Astrocyte (in vitro differentiated cells and primary cell): Measurements from ENCODE around the gene TSEN54. TPM values are rescaled to one million over a fixed set of nuclear protein-coding genes. Genes with fewer than 3 reads are reported as not detected.
"Not testable (repeated sequence)": the region's sequence is repeated elsewhere in the genome, so short reads cannot be mapped to it uniquely, and the experiment has no call there.

Source experiments
- DNase-seq: peaks from one replicate; pipeline ENCODE4 v3.0.0-alpha.2; 2010; ENCODE audit warnings: low read depth
- FAIRE-seq: peaks from 2 replicates; lab custom pipeline; 2011; peaks lifted over from hg19 to GRCh38; lab: Jason Lieb, UNC
- H2AFZ ChIP-seq: 2 replicates; pipeline ENCODE4 v1.6.0; 2012; ENCODE audit warnings: low read depth, low read length, inconsistent platforms
- H3K27ac ChIP-seq: 2 replicates; pipeline ENCODE4 v1.5.1; 2011; ENCODE audit warnings: low read depth, low read length, inconsistent platforms
- H3K27me3 ChIP-seq: 2 replicates; pipeline ENCODE4 v1.6.0; 2011; ENCODE audit warnings: low read length, inconsistent platforms; ENCODE audit not compliant: insufficient read depth
- H3K36me3 ChIP-seq: 2 replicates; pipeline ENCODE4 v1.5.1; 2011; ENCODE audit warnings: low read length, inconsistent platforms; ENCODE audit not compliant: insufficient read depth
- H3K4me1 ChIP-seq: 2 replicates; pipeline ENCODE4 v1.5.1; 2011; ENCODE audit warnings: low read length, inconsistent platforms; ENCODE audit not compliant: insufficient read depth
- H3K4me2 ChIP-seq: 2 replicates; pipeline ENCODE4 v1.6.0; 2012; ENCODE audit warnings: low read length, inconsistent platforms
- H3K4me3 ChIP-seq: 2 replicates; pipeline ENCODE4 v1.5.1; 2011; ENCODE audit warnings: low read depth, mild to moderate bottlenecking, low read length, inconsistent platforms; ENCODE audit not compliant: insufficient read depth
- H3K79me2 ChIP-seq: 2 replicates; pipeline ENCODE4 v1.6.0; 2012; ENCODE audit warnings: mild to moderate bottlenecking, low read length, inconsistent platforms; ENCODE audit not compliant: insufficient read depth
- H3K9ac ChIP-seq: 2 replicates; pipeline ENCODE4 v1.6.0; 2012; ENCODE audit warnings: mild to moderate bottlenecking, low read length, inconsistent platforms
- H3K9me3 ChIP-seq: 2 replicates; pipeline ENCODE4 v1.5.1; 2012; ENCODE audit warnings: low read depth, mild to moderate bottlenecking, low read length, inconsistent platforms; ENCODE audit not compliant: insufficient read depth
- H4K20me1 ChIP-seq: 2 replicates; pipeline ENCODE4 v1.6.0; 2012; ENCODE audit warnings: low read length, inconsistent platforms; ENCODE audit not compliant: insufficient read depth
- H3K27ac Mint-ChIP-seq: one replicate; pipeline ENCODE4 v1.8.0; 2021; ENCODE audit warnings: mild to moderate bottlenecking, mixed read lengths; ENCODE audit not compliant: unreplicated experiment
- H3K27me3 Mint-ChIP-seq: one replicate; pipeline ENCODE4 v1.8.0; 2021; ENCODE audit warnings: low read depth, mixed read lengths; ENCODE audit not compliant: unreplicated experiment
- H3K36me3 Mint-ChIP-seq: one replicate; pipeline ENCODE4 v1.8.0; 2021; ENCODE audit warnings: low read depth, mixed read lengths; ENCODE audit not compliant: unreplicated experiment
- H3K4me1 Mint-ChIP-seq: one replicate; pipeline ENCODE4 v1.8.0; 2021; ENCODE audit warnings: low read depth, mixed read lengths; ENCODE audit not compliant: unreplicated experiment
- H3K4me3 Mint-ChIP-seq: one replicate; pipeline ENCODE4 v1.8.0; 2021; ENCODE audit warnings: mild to moderate bottlenecking, moderate library complexity, mixed read lengths; ENCODE audit not compliant: unreplicated experiment
- H3K9me3 Mint-ChIP-seq: one replicate; pipeline ENCODE4 v1.8.0; 2021; ENCODE audit warnings: mild to moderate bottlenecking, mixed read lengths; ENCODE audit not compliant: unreplicated experiment
- EZH2 ChIP-seq: IDR thresholded peaks from 2 replicates; pipeline ENCODE4 v1.6.1; 2012; ENCODE audit warnings: mild to moderate bottlenecking, low read length, inconsistent platforms; ENCODE audit not compliant: insufficient read depth
- total RNA-seq: library from RNA; stranded (reverse); gene quantifications from 2 replicates; pipeline ENCODE4 v1.2.1, GENCODE V29; 2021
- TF ChIP-seq, protein P1 (sequence below): IDR thresholded peaks from 2 replicates; pipeline ENCODE4 v1.5.1; 2011; ENCODE audit warnings: low read depth, mild to moderate bottlenecking, inconsistent platforms, low read length, moderate library complexity; ENCODE audit not compliant: insufficient read depth

TSEN54 gene
- total RNA-seq, 1 donor from 2014 or later: 16.5 TPM

DNA sequence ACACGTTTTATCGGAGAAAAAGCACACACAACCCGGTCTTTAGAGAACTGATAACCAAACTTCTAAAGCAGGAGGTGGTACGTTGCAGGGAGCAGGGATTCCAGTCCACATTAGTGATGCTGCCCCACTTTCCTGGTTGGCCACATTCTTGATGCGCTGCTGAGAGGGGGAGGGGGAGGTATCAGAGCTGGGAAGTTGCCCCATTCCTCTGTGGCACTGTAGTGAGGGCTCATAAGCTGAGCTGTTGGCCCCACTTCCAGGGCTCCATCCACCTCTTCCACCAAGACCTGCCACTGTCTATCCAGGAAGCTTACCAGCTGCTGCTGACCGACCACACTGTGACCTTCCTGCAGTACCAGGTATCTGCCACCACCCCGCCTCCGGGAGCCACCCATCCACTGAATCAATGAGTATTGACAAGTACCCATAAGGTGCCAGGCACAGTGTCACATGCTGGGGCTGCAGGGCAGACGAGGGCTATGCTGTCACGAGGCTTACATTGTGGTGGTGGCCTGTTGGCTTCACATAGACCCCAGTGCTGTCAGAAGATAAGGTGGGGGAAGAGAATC, 1.1 kb downstream of the TSEN54 start:
- Mint-ChIP-seq H3K36me3 (peaks cover 11% of the 10 kb centered on the region), H3K4me3 (peak overlapping the region; percentile 87), H3K27ac (no peak overlapping the region), H3K9me3 (peaks cover 4% of the 10 kb centered on the region), H3K4me1 (peaks cover 8% of the 10 kb centered on the region), H3K27me3 (no peaks in the 10 kb centered on the region)
- Histone ChIP-seq H3K27me3 (no peaks in the 10 kb centered on the region), H4K20me1 (peaks cover 38% of the 10 kb centered on the region), H3K4me3 (peak overlapping the region; percentile 70), H3K9ac (peak overlapping the region; percentile 70), H3K79me2 (peaks cover 28% of the 10 kb centered on the region), H3K36me3 (no peaks in the 10 kb centered on the region), H3K9me3 (no peaks in the 10 kb centered on the region), H3K4me2 (peak overlapping the region; percentile 100), H2AFZ (peak overlapping the region; percentile 86), H3K4me1 (peaks cover 24% of the 10 kb centered on the region), H3K27ac (no peak overlapping the region)
- FAIRE-seq (no peak), DNase-seq (no peak)
- TF ChIP-seq EZH2: no peak
- TF ChIP-seq, protein P1, sequence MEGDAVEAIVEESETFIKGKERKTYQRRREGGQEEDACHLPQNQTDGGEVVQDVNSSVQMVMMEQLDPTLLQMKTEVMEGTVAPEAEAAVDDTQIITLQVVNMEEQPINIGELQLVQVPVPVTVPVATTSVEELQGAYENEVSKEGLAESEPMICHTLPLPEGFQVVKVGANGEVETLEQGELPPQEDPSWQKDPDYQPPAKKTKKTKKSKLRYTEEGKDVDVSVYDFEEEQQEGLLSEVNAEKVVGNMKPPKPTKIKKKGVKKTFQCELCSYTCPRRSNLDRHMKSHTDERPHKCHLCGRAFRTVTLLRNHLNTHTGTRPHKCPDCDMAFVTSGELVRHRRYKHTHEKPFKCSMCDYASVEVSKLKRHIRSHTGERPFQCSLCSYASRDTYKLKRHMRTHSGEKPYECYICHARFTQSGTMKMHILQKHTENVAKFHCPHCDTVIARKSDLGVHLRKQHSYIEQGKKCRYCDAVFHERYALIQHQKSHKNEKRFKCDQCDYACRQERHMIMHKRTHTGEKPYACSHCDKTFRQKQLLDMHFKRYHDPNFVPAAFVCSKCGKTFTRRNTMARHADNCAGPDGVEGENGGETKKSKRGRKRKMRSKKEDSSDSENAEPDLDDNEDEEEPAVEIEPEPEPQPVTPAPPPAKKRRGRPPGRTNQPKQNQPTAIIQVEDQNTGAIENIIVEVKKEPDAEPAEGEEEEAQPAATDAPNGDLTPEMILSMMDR: no peak

DNA sequence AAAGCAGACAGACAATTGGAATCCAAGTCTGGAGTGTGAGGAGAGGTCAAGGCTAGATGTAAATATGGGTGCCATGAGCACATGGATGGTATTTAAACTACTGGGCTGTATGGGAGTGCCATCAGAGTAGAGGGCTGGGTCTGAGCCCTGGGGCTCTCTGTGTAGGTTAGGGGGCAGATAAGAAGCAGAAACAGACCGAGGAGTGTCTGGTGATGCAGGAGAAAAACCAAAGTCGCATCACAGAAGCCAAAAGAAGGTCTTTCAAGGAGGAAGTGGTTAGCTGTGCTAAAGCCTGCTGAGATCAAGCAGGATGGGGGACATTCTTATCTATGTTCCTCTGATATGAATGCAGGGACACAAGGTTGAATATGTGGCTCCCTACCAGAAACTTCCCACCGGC, 1.9 kb downstream of the TSEN54 start:
- no peak for TF ChIP-seq EZH2
- TF ChIP-seq, protein P1: no peak
- Histone ChIP-seq H3K9me3 (no peaks in the 10 kb centered on the region), H3K9ac (no peak overlapping the region), H3K27me3 (no peaks in the 10 kb centered on the region), H3K4me2 (peak overlapping the region; percentile 100), H3K36me3 (no peaks in the 10 kb centered on the region), H3K4me1 (peaks cover 23% of the 10 kb centered on the region), H3K79me2 (peaks cover 27% of the 10 kb centered on the region), H4K20me1 (peaks cover 31% of the 10 kb centered on the region), H3K4me3 (no peak overlapping the region), H3K27ac (no peak overlapping the region), H2AFZ (no peak overlapping the region)
- H3K9me3 Mint-ChIP-seq: peaks cover 4% of the 10 kb centered on the region
- H3K27me3 Mint-ChIP-seq: no peaks in the 10 kb centered on the region
- FAIRE-seq (no peak), DNase-seq (no peak)
- no peak overlapping the region for H3K27ac Mint-ChIP-seq
- H3K4me3 Mint-ChIP-seq: peak overlapping the region; percentile 87
- H3K36me3 Mint-ChIP-seq: peaks cover 9% of the 10 kb centered on the region
- H3K4me1 Mint-ChIP-seq: peaks cover 9% of the 10 kb centered on the region

DNA sequence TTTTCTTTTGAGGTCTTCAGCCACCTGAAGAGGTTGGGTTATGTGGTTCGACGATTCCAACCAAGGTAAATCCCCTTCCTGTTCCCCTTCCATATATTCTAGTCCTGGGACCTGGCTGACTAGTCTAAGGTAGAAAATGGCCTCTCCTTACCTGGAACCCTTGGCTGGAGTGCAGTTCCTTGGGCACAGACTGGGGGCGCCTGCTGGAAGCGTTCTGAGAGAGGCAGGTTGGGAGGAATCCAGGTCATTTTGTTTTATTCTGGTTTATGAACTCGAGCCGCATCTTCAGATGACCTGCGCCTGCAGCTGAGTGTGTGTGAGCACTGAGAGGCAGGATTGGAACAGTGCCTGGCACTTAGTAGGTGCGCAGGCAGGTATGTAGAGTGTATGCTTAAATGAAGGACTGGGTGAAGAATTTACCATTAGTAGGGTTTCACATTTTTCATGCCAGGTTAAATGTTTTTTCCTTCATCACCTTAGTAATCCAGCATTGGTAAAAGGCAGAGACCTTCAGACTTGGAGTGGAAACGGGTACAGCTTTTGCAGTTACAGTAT, 2.7 kb downstream of the TSEN54 start:
- Histone ChIP-seq H3K4me2 (no peak overlapping the region), H2AFZ (no peak overlapping the region), H3K27ac (no peak overlapping the region), H3K4me3 (no peak overlapping the region), H3K9me3 (no peaks in the 10 kb centered on the region), H3K79me2 (peaks cover 18% of the 10 kb centered on the region), H4K20me1 (peaks cover 30% of the 10 kb centered on the region), H3K27me3 (no peaks in the 10 kb centered on the region), H3K36me3 (no peaks in the 10 kb centered on the region), H3K9ac (no peak overlapping the region), H3K4me1 (peaks cover 14% of the 10 kb centered on the region)
- DNase-seq (no peak), FAIRE-seq (no peak)
- Mint-ChIP-seq H3K27me3 (no peaks in the 10 kb centered on the region), H3K36me3 (peaks cover 11% of the 10 kb centered on the region), H3K4me1 (peaks cover 8% of the 10 kb centered on the region), H3K4me3 (no peak overlapping the region), H3K9me3 (peaks cover 4% of the 10 kb centered on the region), H3K27ac (no peak overlapping the region)
- no peak for TF ChIP-seq EZH2
- TF ChIP-seq, protein P1: no peak

DNA sequence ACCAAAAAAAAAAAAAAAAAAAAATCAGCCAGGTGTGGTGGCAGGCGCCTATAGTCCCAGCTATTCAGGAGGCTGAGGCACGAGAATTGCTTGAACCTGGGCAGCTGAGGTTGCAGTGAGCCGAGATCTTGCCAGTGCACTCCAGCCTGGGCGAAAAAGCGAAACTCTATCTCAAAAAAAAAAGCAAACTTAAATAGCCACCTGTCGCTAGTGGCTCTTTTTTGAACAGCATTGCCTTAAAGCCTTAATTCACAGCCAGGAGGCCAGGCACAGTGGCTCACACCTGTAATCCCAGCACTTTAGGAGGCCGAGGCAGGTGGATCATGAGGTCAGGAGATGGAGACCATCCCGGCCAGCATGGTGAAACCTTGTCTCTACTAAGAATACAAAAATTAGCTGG, 4.1 kb downstream of the TSEN54 start:
- not testable (repeated sequence) for DNase-seq, H3K4me3 ChIP-seq, H2AFZ ChIP-seq, FAIRE-seq, H3K27ac Mint-ChIP-seq, H3K4me3 Mint-ChIP-seq, H3K79me2 ChIP-seq, H3K9ac ChIP-seq, H3K9me3 ChIP-seq, H3K27me3 ChIP-seq, H3K27me3 Mint-ChIP-seq, H3K4me1 Mint-ChIP-seq, H3K4me2 ChIP-seq, H3K36me3 ChIP-seq, H3K27ac ChIP-seq, H3K9me3 Mint-ChIP-seq
- H4K20me1 ChIP-seq: peaks cover 28% of the 10 kb centered on the region
- peaks cover 11% of the 10 kb centered on the region for H3K36me3 Mint-ChIP-seq
- H3K4me1 ChIP-seq: peaks cover 13% of the 10 kb centered on the region
